Measurements from ENCODE around the gene C2orf42. TPM values are rescaled to one million over a fixed set of nuclear protein-coding genes. Genes with fewer than 3 reads are reported as not detected.

The C2orf42 gene
- total RNA-seq, 1 experiment from 2014 or later = 17.1 TPM

DNA sequence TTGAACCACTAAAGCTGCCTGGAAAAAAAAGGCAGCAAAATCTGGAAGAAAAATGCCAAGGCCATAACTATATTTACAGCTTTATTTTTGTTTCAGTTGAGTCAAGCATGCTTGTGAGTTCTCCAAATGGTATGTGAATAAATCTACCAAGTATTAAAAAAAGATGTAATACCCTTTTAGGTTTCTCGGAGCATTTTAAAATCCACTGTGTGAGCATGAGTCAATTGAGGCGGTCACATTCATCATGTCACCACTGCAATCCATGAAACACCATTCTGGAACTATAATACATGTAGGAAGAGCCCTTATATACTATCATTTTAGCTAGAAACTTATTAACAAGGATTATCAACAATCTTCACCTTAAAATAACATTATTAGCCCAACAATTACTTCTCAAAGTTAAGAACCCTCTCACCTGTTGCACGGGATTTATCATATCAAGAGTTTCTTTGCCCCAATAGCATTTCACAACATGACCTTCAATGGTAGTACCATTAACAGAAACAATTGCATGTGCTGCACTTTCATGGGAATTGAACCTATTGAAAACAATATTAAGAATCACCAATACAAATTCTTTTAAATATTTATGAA, 24.2 kb upstream of the C2orf42 start:
- H3F3A ChIP-seq (ENCODE audit: low read length, unreplicated experiment) = no peaks in the 10 kb centered on the region
- no peaks in the 10 kb centered on the region for H4K20me1 ChIP-seq (ENCODE audit: low read length)
- ChIA-PET CTCF (no interaction called here), POLR2A (ENCODE audit: unreplicated experiment) (no interaction called here)
- no peaks in the 10 kb centered on the region for H3K9me2 ChIP-seq (replicated peaks; ENCODE audit: low read length)
- peaks cover 47% of the 10 kb centered on the region for H3K36me3 ChIP-seq (ENCODE audit: low read depth, low read length)
- H3K4me2 ChIP-seq (ENCODE audit: low read length) = no peak overlapping the region
- H3K27me3 ChIP-seq (ENCODE audit: low read length) = no peaks in the 10 kb centered on the region
- ATAC-seq (no peak), DNase-seq (no peak)
- H3K27ac ChIP-seq (ENCODE audit: low read length) = no peak overlapping the region
- H3K4me3 ChIP-seq (ENCODE audit: low read length) = no peak overlapping the region
- TF ChIP-seq, protein P1, sequence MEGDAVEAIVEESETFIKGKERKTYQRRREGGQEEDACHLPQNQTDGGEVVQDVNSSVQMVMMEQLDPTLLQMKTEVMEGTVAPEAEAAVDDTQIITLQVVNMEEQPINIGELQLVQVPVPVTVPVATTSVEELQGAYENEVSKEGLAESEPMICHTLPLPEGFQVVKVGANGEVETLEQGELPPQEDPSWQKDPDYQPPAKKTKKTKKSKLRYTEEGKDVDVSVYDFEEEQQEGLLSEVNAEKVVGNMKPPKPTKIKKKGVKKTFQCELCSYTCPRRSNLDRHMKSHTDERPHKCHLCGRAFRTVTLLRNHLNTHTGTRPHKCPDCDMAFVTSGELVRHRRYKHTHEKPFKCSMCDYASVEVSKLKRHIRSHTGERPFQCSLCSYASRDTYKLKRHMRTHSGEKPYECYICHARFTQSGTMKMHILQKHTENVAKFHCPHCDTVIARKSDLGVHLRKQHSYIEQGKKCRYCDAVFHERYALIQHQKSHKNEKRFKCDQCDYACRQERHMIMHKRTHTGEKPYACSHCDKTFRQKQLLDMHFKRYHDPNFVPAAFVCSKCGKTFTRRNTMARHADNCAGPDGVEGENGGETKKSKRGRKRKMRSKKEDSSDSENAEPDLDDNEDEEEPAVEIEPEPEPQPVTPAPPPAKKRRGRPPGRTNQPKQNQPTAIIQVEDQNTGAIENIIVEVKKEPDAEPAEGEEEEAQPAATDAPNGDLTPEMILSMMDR (conservative IDR thresholded peaks at IDR 0.05; ENCODE audit: low read depth, low read length) = no peak
- TF ChIP-seq EZH2phosphoT487 (IDR thresholded peaks at IDR 0.05; ENCODE audit: borderline replicate concordance, low read length) = no peak
- TF ChIP-seq EZH2 (IDR thresholded peaks at IDR 0.05; ENCODE audit: low read length, unreplicated experiment) = no peak
- BruUV-seq (replicated peaks) = no TSS peak
- H3K4me1 ChIP-seq (ENCODE audit: insufficient read depth, low read length) = no peaks in the 10 kb centered on the region
- no peaks in the 10 kb centered on the region for H3K9me3 ChIP-seq (ENCODE audit: low read length)
- H2AFZ ChIP-seq (ENCODE audit: low read length) = no peak overlapping the region
- no peak overlapping the region for H3K9ac ChIP-seq (ENCODE audit: low read length)
- H3K79me2 ChIP-seq (ENCODE audit: low read length) = no peaks in the 10 kb centered on the region
- intact Hi-C loops (cut with micrococcal nuclease) = no loop called here

DNA sequence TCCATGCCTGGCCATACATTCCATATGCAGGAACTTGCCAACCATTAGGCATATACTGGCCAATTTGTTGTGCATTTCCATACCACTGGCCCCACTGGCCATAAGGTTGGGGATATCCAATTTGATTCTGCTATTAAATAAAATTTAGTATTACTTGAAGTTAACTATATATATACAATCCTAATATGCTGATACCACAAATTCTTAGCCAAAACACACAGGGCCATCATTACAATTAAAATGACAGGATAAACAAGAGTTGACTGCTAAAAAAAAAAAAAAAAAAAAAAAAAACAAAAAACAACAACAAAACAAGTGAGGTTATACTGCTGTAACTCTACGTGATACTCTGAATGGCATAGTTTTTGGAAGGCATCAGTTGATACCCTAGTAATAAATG, 23.5 kb upstream of the C2orf42 start:
- H3K4me2 ChIP-seq (ENCODE audit: low read length) = no peak overlapping the region
- no peak overlapping the region for H3K4me3 ChIP-seq (ENCODE audit: low read length)
- no peaks in the 10 kb centered on the region for H4K20me1 ChIP-seq (ENCODE audit: low read length)
- ChIA-PET POLR2A (ENCODE audit: unreplicated experiment) (no interaction called here), CTCF (no interaction called here)
- TF ChIP-seq EZH2phosphoT487 (IDR thresholded peaks at IDR 0.05; ENCODE audit: borderline replicate concordance, low read length) = no peak
- TF ChIP-seq, protein P1 (conservative IDR thresholded peaks at IDR 0.05; ENCODE audit: low read depth, low read length) = no peak
- TF ChIP-seq EZH2 (IDR thresholded peaks at IDR 0.05; ENCODE audit: low read length, unreplicated experiment) = no peak
- BruUV-seq (replicated peaks) = no TSS peak
- no peak for ATAC-seq
- no peak overlapping the region for H3K9ac ChIP-seq (ENCODE audit: low read length)
- H3K27me3 ChIP-seq (ENCODE audit: low read length) = no peaks in the 10 kb centered on the region
- H3K4me1 ChIP-seq (ENCODE audit: insufficient read depth, low read length) = no peaks in the 10 kb centered on the region
- no peaks in the 10 kb centered on the region for H3K79me2 ChIP-seq (ENCODE audit: low read length)
- no peaks in the 10 kb centered on the region for H3F3A ChIP-seq (ENCODE audit: low read length, unreplicated experiment)
- H3K9me3 ChIP-seq (ENCODE audit: low read length) = no peaks in the 10 kb centered on the region
- H3K9me2 ChIP-seq (replicated peaks; ENCODE audit: low read length) = no peaks in the 10 kb centered on the region
- intact Hi-C loops (cut with micrococcal nuclease) = no loop called here
- H3K27ac ChIP-seq (ENCODE audit: low read length) = no peak overlapping the region
- no peak overlapping the region for H2AFZ ChIP-seq (ENCODE audit: low read length)
- DNase-seq = no peak
- H3K36me3 ChIP-seq (ENCODE audit: low read depth, low read length) = peaks cover 41% of the 10 kb centered on the region

DNA sequence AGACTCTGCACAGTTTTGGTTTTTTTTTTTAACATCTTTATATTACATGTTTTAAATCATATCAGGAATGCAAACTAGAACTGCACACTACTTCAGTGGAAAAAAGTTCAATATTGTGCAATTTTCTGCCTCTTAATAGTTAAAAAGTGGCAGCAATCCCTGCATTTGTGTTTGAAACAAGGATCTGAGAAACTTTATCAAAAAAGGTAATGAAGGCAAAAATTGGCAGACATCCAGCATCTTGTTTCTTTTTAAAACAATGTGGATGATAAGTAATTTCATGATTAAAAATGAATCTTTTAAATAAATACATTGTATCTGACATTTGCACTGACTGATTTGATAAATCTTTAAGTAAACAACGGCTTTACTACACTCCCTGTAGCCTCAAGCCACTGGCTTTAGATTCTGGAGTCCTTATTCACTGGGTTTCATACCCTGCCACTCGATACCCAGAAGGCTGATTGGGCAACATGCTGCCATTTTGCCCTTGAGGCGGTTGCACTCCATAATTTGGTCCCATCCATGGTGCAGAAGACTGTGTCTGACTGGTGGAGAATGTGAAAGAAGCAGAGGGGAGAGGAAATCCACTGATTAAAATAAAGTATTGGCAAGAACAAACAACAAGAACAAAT, 21.6 kb upstream of the C2orf42 start:
- Histone ChIP-seq H3K27me3 (ENCODE audit: low read length) (no peaks in the 10 kb centered on the region), H3K4me2 (ENCODE audit: low read length) (no peak overlapping the region), H2AFZ (ENCODE audit: low read length) (no peak overlapping the region), H3K9me2 (replicated peaks; ENCODE audit: low read length) (no peaks in the 10 kb centered on the region), H3K36me3 (ENCODE audit: low read depth, low read length) (peaks cover 27% of the 10 kb centered on the region), H3K9ac (ENCODE audit: low read length) (no peak overlapping the region), H3K9me3 (ENCODE audit: low read length) (no peaks in the 10 kb centered on the region), H3K4me3 (ENCODE audit: low read length) (no peak overlapping the region), H3K27ac (ENCODE audit: low read length) (no peak overlapping the region), H4K20me1 (ENCODE audit: low read length) (no peaks in the 10 kb centered on the region), H3F3A (ENCODE audit: low read length, unreplicated experiment) (no peaks in the 10 kb centered on the region), H3K4me1 (ENCODE audit: insufficient read depth, low read length) (no peaks in the 10 kb centered on the region), H3K79me2 (ENCODE audit: low read length) (no peaks in the 10 kb centered on the region)
- TF ChIP-seq EZH2phosphoT487 (IDR thresholded peaks at IDR 0.05; ENCODE audit: borderline replicate concordance, low read length) (no peak), EZH2 (IDR thresholded peaks at IDR 0.05; ENCODE audit: low read length, unreplicated experiment) (no peak)
- TF ChIP-seq, protein P1 (conservative IDR thresholded peaks at IDR 0.05; ENCODE audit: low read depth, low read length) = no peak
- intact Hi-C loops (cut with micrococcal nuclease) = no loop called here
- POLR2A ChIA-PET (ENCODE audit: unreplicated experiment) = interaction anchor here (0.6 kb wide), 1 partner anchor 297 kb away, joined by 3 read pairs; the partner anchor contains the start of gene MXD1
- CTCF ChIA-PET = no interaction called here
- DNase-seq = no peak
- ATAC-seq = no peak
- BruUV-seq (replicated peaks) = no TSS peak
